PC-9 (cell line): ENCODE measurements around the gene PDE8A. TPM values are rescaled to one million over a fixed set of nuclear protein-coding genes. Genes with fewer than 3 reads are reported as not detected.

Experiments
- BruUV-seq: library from RNA; stranded (reverse); fragments of 400-500 nt; replicated peaks from 2 replicates; lab custom pipeline; 2021; lab: Mats Ljungman, UMichigan
- CTCF ChIA-PET: fragments of 300-600 bp; sonication (Branson Sonifier 250); formaldehyde crosslinking; loops from one replicate; lab custom pipeline; 2022; ENCODE audit warnings: antibody characterized with exemption; lab: Charles Lee
- POLR2A ChIA-PET: fragments of 300-600 bp; sonication (Branson Sonifier 250); formaldehyde crosslinking; loops from one replicate; lab custom pipeline; 2022; ENCODE audit warnings: antibody characterized with exemption; ENCODE audit not compliant: unreplicated experiment; lab: Charles Lee
- DNase-seq, 2 experiments: peaks; one replicate each; pipeline versions ENCODE4 v3.0.0 to v3.0.0-alpha.2; 2015 to 2022; ENCODE audit warnings: mixed read lengths in 1 of 2
- H2AFZ ChIP-seq: fragments of 200-600 bp; sonication (generic); 2 replicates; pipeline ENCODE4 v1.8.1; 2017; ENCODE audit warnings: antibody characterized with exemption
- H3F3A ChIP-seq: fragments of 200-600 bp; sonication (generic); 2 replicates; pipeline ENCODE4 v1.8.1; 2017; ENCODE audit warnings: antibody characterized with exemption, mild to moderate bottlenecking, low read depth; ENCODE audit not compliant: insufficient read depth
- H3K27ac ChIP-seq: fragments of 200-600 bp; sonication (generic); 2 replicates; pipeline ENCODE4 v1.6.1; 2016; ENCODE audit warnings: mixed run types
- H3K27me3 ChIP-seq: fragments of 200-600 bp; sonication (generic); 2 replicates; pipeline ENCODE4 v1.6.1; 2016; ENCODE audit warnings: low read depth, mixed run types; ENCODE audit not compliant: insufficient read depth
- H3K36me3 ChIP-seq: fragments of 200-600 bp; sonication (generic); 2 replicates; pipeline ENCODE4 v1.6.1; 2016; ENCODE audit warnings: low read depth, mixed run types
- H3K4me1 ChIP-seq: fragments of 200-600 bp; sonication (generic); replicated peaks from 2 replicates; pipeline ENCODE4 v1.6.1; 2016; ENCODE audit warnings: mixed run types; ENCODE audit not compliant: insufficient read depth
- H3K4me2 ChIP-seq: fragments of 200-600 bp; sonication (generic); 2 replicates; pipeline ENCODE4 v1.6.1; 2017; ENCODE audit warnings: mixed run types
- H3K4me3 ChIP-seq: fragments of 200-600 bp; sonication (generic); 2 replicates; pipeline ENCODE4 v1.6.1; 2016; ENCODE audit warnings: mixed run types
- H3K79me2 ChIP-seq: fragments of 200-600 bp; sonication (generic); 2 replicates; pipeline ENCODE4 v1.6.1; 2017; ENCODE audit warnings: low read depth, mixed run types
- H3K9me2 ChIP-seq: fragments of 200-600 bp; sonication (generic); 2 replicates; pipeline ENCODE4 v1.8.1; 2017; ENCODE audit warnings: mild to moderate bottlenecking; ENCODE audit not compliant: insufficient read depth
- H3K9me3 ChIP-seq: fragments of 200-600 bp; sonication (generic); 2 replicates; pipeline ENCODE4 v1.8.1; 2016; ENCODE audit warnings: low read depth; ENCODE audit not compliant: insufficient read depth
- H4K20me1 ChIP-seq: fragments of 200-600 bp; sonication (generic); 2 replicates; pipeline ENCODE4 v1.8.1; 2017; ENCODE audit not compliant: insufficient read depth
- CTCF ChIP-seq: fragments of 200-600 bp; sonication (generic); conservative IDR thresholded peaks from 2 replicates; pipeline ENCODE4 v1.6.1; 2017; ENCODE audit warnings: mixed run types, antibody characterized with exemption, mild to moderate bottlenecking, moderate library complexity
- EZH2 ChIP-seq: fragments of 200-600 bp; sonication (generic); IDR thresholded peaks from 2 replicates; pipeline ENCODE4 v1.8.0; 2017; ENCODE audit warnings: antibody characterized with exemption, low read depth
- intact Hi-C: fragments of 100-400 bp; cut with micrococcal nuclease; formaldehyde crosslinking; loops from one replicate; pipeline ENCODE4 v1.10.0; 2022; ENCODE audit not compliant: unreplicated experiment
- total RNA-seq: library from RNA; stranded (reverse); gene quantifications from 2 replicates; pipeline ENCODE4 v1.2.3, GENCODE V29; 2021

Gene PDE8A
- total RNA-seq, 1 experiment from 2014 or later: 47.3 TPM

DNA sequence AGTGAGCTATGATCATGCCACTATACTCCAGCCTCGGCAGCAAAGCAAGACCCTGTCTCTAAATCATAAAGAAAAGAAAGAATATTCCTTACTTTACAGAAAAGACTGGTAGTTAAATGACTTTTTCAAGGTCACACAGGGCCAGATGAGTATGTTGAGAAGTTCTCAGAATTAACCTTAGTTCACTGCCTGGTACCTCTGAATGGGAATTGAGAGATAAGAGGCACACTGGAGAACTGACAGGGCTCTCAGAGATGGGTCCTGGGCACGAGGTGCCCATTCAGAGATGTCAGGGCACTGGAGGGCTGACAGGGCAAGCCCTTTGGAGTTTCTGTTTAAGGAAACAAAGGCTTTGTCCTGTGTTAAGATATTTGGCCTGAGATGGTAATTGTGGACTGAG, 157.7 kb downstream of the PDE8A start:
- BruUV-seq: no TSS peak
- no peak for DNase-seq
- CTCF ChIA-PET: no interaction called here

GRCh38 chr15:85141726-85142125, 160.1 kb downstream of the PDE8A start:
- DNase-seq: peak in 1 of 2 experiments; percentile 4
- Histone ChIP-seq H3K9me3 (no peaks in the 10 kb centered on the region), H3K27ac (peak overlapping the region; percentile 21; the same call in 1 of the 2 replicates), H3K9me2 (no peaks in the 10 kb centered on the region), H3K4me3 (no peak overlapping the region), H3F3A (peaks cover 23% of the 10 kb centered on the region), H3K36me3 (peaks cover 11% of the 10 kb centered on the region; the same call in 1 of the 2 replicates), H2AFZ (no peak overlapping the region), H4K20me1 (no peaks in the 10 kb centered on the region), H3K79me2 (no peaks in the 10 kb centered on the region), H3K4me2 (0 out of 2 replicates have a peak overlapping the region, but pooled peaks have one; percentile 11), H3K4me1 (peaks cover 15% of the 10 kb centered on the region), H3K27me3 (no peaks in the 10 kb centered on the region)
- intact Hi-C loops: no loop called here
- POLR2A ChIA-PET: interaction anchor here (0.8 kb wide), 1 partner anchor 161 kb away, joined by 5 read pairs; no protein-coding TSS in a partner anchor
- TF ChIP-seq CTCF (no peak), EZH2 (no peak)
- CTCF ChIA-PET: no interaction called here
- no TSS peak for BruUV-seq

More for the DNA sequence above, 157.7 kb downstream of the PDE8A start:
- intact Hi-C loops: no loop called here
- Histone ChIP-seq H3K36me3 (peaks cover 11% of the 10 kb centered on the region; the same call in 1 of the 2 replicates), H3K79me2 (no peaks in the 10 kb centered on the region), H3K4me3 (no peak overlapping the region), H2AFZ (no peak overlapping the region), H3K9me2 (no peaks in the 10 kb centered on the region), H4K20me1 (no peaks in the 10 kb centered on the region), H3K4me2 (no peak overlapping the region), H3K4me1 (peaks cover 15% of the 10 kb centered on the region), H3F3A (peaks cover 23% of the 10 kb centered on the region), H3K9me3 (no peaks in the 10 kb centered on the region), H3K27me3 (no peaks in the 10 kb centered on the region), H3K27ac (no peak overlapping the region)
- no peak for TF ChIP-seq CTCF
- no peak for TF ChIP-seq EZH2
- POLR2A ChIA-PET: no interaction called here

DNA sequence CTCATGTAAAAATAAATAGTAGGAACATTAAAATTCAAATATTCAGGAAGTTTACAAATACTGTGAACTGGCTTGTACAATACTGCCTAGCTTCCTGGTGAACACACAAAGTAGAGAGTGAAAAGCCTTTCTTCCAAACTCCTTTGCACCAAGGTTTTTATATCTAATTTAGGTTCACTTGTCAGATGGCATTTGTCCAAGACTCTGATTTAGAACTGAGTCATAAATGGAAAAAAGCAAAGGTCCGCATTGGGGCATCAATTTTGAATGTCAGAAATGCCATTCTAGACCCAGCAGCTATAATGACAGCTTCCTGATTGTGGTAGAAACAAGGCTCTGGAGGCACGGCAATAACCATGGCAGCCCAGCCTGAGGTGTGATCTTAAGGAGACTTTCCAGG, 160.7 kb downstream of the PDE8A start:
- TF ChIP-seq EZH2 (no peak), CTCF (no peak)
- BruUV-seq: no TSS peak
- H3K4me2 ChIP-seq: 0 out of 2 replicates have a peak overlapping the region, but pooled peaks have one; percentile 11
- H3K27ac ChIP-seq: peak overlapping the region; percentile 21; the same call in 1 of the 2 replicates
- ChIA-PET CTCF (no interaction called here), POLR2A (interaction anchor here (0.6 to 0.8 kb wide), 2 partner anchors 26 to 162 kb away, joined by 3 to 5 read pairs; no protein-coding TSS in a partner anchor)
- H3K79me2 ChIP-seq: no peaks in the 10 kb centered on the region
- H3F3A ChIP-seq: peaks cover 23% of the 10 kb centered on the region
- no peaks in the 10 kb centered on the region for H3K9me2 ChIP-seq
- H4K20me1 ChIP-seq: no peaks in the 10 kb centered on the region
- H3K36me3 ChIP-seq: peaks cover 11% of the 10 kb centered on the region; the same call in 1 of the 2 replicates
- no peaks in the 10 kb centered on the region for H3K9me3 ChIP-seq
- H2AFZ ChIP-seq: no peak overlapping the region
- no peak overlapping the region for H3K4me3 ChIP-seq
- DNase-seq: peak; percentile 41 to 65
- peaks cover 15% of the 10 kb centered on the region for H3K4me1 ChIP-seq
- no peaks in the 10 kb centered on the region for H3K27me3 ChIP-seq
- intact Hi-C loops: no loop called here
